Stimulated activated CD8-positive, alpha-beta memory T cell treated with anti-CD3 and anti-CD28 coated beads, Interleukin-4, amount 100 ng/mL, for 48 hours (primary cell): ENCODE results near the gene MACF1.

ENCODE experiments used
- DNase-seq: peaks from one replicate; pipeline ENCODE4 v3.0.0-alpha.2; 2020

MACF1 gene

GRCh38 chr1:39368045-39368444 lies 163.6 kb downstream of the MACF1 start:
- no peak for DNase-seq

GRCh38 chr1:39369565-39369964 lies 165.1 kb downstream of the MACF1 start:
- DNase-seq, result no peak

- no peak for DNase-seq
Measured at GRCh38 chr1:39370602-39371001, 166.1 kb downstream of the MACF1 start.

- DNase-seq, result no peak
Measured at GRCh38 chr1:39372105-39372504, 167.6 kb downstream of the MACF1 start.

GRCh38 chr1:39376656-39377055 lies 172.2 kb downstream of the MACF1 start:
- no peak for DNase-seq

GRCh38 chr1:39378377-39378776 lies 173.9 kb downstream of the MACF1 start:
- no peak for DNase-seq

GRCh38 chr1:39379187-39379586 lies 174.7 kb downstream of the MACF1 start:
- DNase-seq, result no peak

- no peak for DNase-seq
Measured at GRCh38 chr1:39380036-39380435, 175.5 kb downstream of the MACF1 start.

- no peak for DNase-seq
Measured at GRCh38 chr1:39381839-39382238, 177.3 kb downstream of the MACF1 start.

GRCh38 chr1:39384305-39384704 lies 179.8 kb downstream of the MACF1 start:
- DNase-seq, result no peak

- no peak for DNase-seq
Measured at GRCh38 chr1:39385067-39385988, 180.8 kb downstream of the MACF1 start.

- DNase-seq, result no peak
Measured at GRCh38 chr1:39386997-39387396, 182.5 kb downstream of the MACF1 start.

- DNase-seq, result no peak
Measured at GRCh38 chr1:39387452-39387851, 183.0 kb downstream of the MACF1 start.

GRCh38 chr1:39391691-39392679 lies 187.5 kb downstream of the MACF1 start:
- DNase-seq, result no peak

- DNase-seq, result no peak
Measured at GRCh38 chr1:39392851-39393573, 188.5 kb downstream of the MACF1 start.

- no peak for DNase-seq
Measured at GRCh38 chr1:39393645-39394044, 189.2 kb downstream of the MACF1 start.

- no peak for DNase-seq
Measured at GRCh38 chr1:39394059-39394458, 189.6 kb downstream of the MACF1 start.

- DNase-seq, result no peak
Measured at GRCh38 chr1:39394598-39394997, 190.1 kb downstream of the MACF1 start.

GRCh38 chr1:39395357-39395831 lies 190.9 kb downstream of the MACF1 start:
- DNase-seq, result no peak

GRCh38 chr1:39396671-39397070 lies 192.2 kb downstream of the MACF1 start:
- no peak for DNase-seq

- DNase-seq, result no peak
Measured at GRCh38 chr1:39397487-39397886, 193.0 kb downstream of the MACF1 start.

- peak; percentile 50 for DNase-seq
Measured at GRCh38 chr1:39398278-39399021, 194.0 kb downstream of the MACF1 start.
